PC-3 (cell line): ENCODE data around the gene CASP8AP2. TPM values are rescaled to one million over a fixed set of nuclear protein-coding genes. Genes with fewer than 3 reads are reported as not detected.

Experiments used
- ATAC-seq: fragments of 200-7000 bp; cut with Tn5 transposase; 2 replicates; pipeline ENCODE4 v1.9.1; 2020; ENCODE audit warnings: mild to moderate bottlenecking, moderate library complexity
- BruUV-seq: library from RNA; stranded (reverse); fragments of 400-500 nt; replicated peaks from 2 replicates; lab custom pipeline; 2021; lab: Mats Ljungman, UMichigan
- CTCF ChIA-PET: fragments of 300-600 bp; sonication (Branson Sonifier 250); formaldehyde crosslinking; loops from one replicate; lab custom pipeline; 2022; ENCODE audit warnings: antibody characterized with exemption; lab: Charles Lee
- POLR2A ChIA-PET: fragments of 300-600 bp; sonication (Branson Sonifier 250); formaldehyde crosslinking; loops from one replicate; lab custom pipeline; 2022; ENCODE audit warnings: antibody characterized with exemption; ENCODE audit not compliant: unreplicated experiment; lab: Charles Lee
- DNase-seq: peaks from one replicate; pipeline ENCODE4 v3.0.0-alpha.2; 2015
- H2AFZ ChIP-seq: fragments of 300-600 bp; sonication (generic); 2 replicates; pipeline ENCODE4 v1.6.0; 2016; ENCODE audit warnings: antibody characterized with exemption, low read length
- H3F3A ChIP-seq: fragments of 300-600 bp; sonication (generic); one replicate; pipeline ENCODE4 v1.6.0; 2017; ENCODE audit warnings: antibody characterized with exemption, low read length, control low read depth, mild to moderate bottlenecking; ENCODE audit not compliant: unreplicated experiment
- H3K27ac ChIP-seq: fragments of 300-600 bp; sonication (generic); 2 replicates; pipeline ENCODE4 v1.5.1; 2016; ENCODE audit warnings: mild to moderate bottlenecking, low read length
- H3K27me3 ChIP-seq: fragments of 300-600 bp; sonication (generic); 2 replicates; pipeline ENCODE4 v1.6.1; 2016; ENCODE audit warnings: low read length, mixed read lengths
- H3K36me3 ChIP-seq: fragments of 300-600 bp; sonication (generic); 2 replicates; pipeline ENCODE4 v1.6.1; 2016; ENCODE audit warnings: low read depth, mixed run types, low read length, mixed read lengths
- H3K4me1 ChIP-seq: fragments of 300-600 bp; sonication (generic); 2 replicates; pipeline ENCODE4 v1.5.1; 2016; ENCODE audit warnings: low read length; ENCODE audit not compliant: insufficient read depth
- H3K4me2 ChIP-seq: fragments of 300-600 bp; sonication (generic); 2 replicates; pipeline ENCODE4 v1.6.0; 2016; ENCODE audit warnings: low read length
- H3K4me3 ChIP-seq: fragments of 300-600 bp; sonication (generic); 2 replicates; pipeline ENCODE4 v1.5.1; 2016; ENCODE audit warnings: mild to moderate bottlenecking, low read length, mixed read lengths
- H3K79me2 ChIP-seq: fragments of 300-600 bp; sonication (generic); 2 replicates; pipeline ENCODE4 v1.6.1; 2017; ENCODE audit warnings: low read length, mixed read lengths
- H3K9ac ChIP-seq: fragments of 300-600 bp; sonication (generic); 2 replicates; pipeline ENCODE4 v1.6.0; 2016; ENCODE audit warnings: mild to moderate bottlenecking, low read length
- H3K9me2 ChIP-seq: fragments of 300-600 bp; sonication (generic); replicated peaks from 2 replicates; pipeline ENCODE4 v1.6.1; 2016; ENCODE audit warnings: mixed run types, low read length, mixed read lengths
- H3K9me3 ChIP-seq: fragments of 300-600 bp; sonication (generic); 2 replicates; pipeline ENCODE4 v1.6.1; 2016; ENCODE audit warnings: low read length, mixed read lengths
- H4K20me1 ChIP-seq: fragments of 300-600 bp; sonication (generic); 2 replicates; pipeline ENCODE4 v1.6.1; 2016; ENCODE audit warnings: low read length, mixed read lengths
- CTCF ChIP-seq: fragments of 300-600 bp; sonication (generic); conservative IDR thresholded peaks from 2 replicates; pipeline ENCODE4 v1.5.1; 2017; ENCODE audit warnings: antibody characterized with exemption, low read depth, mild to moderate bottlenecking, low read length
- EZH2 ChIP-seq: fragments of 300-600 bp; sonication (generic); IDR thresholded peaks from one replicate; pipeline ENCODE4 v1.6.1; 2017; ENCODE audit warnings: antibody characterized with exemption, mild to moderate bottlenecking, low read length; ENCODE audit not compliant: unreplicated experiment
- EZH2phosphoT487 ChIP-seq: fragments of 300-600 bp; sonication (generic); IDR thresholded peaks from 2 replicates; pipeline ENCODE4 v1.6.1; 2018; ENCODE audit warnings: mild to moderate bottlenecking, antibody characterized with exemption, low read length, borderline replicate concordance
- intact Hi-C: fragments of 100-400 bp; cut with micrococcal nuclease; formaldehyde crosslinking; loops from 2 replicates; pipeline ENCODE4 v1.9.0; 2023
- total RNA-seq: library from RNA; depleted of rRNA; stranded (reverse); fragments of >200 nt; gene quantifications from 2 replicates; pipeline ENCODE4 v1.2.3, GENCODE V29; 2014

The CASP8AP2 gene
- total RNA-seq, 1 experiment from 2014 or later = 6.6 TPM

DNA sequence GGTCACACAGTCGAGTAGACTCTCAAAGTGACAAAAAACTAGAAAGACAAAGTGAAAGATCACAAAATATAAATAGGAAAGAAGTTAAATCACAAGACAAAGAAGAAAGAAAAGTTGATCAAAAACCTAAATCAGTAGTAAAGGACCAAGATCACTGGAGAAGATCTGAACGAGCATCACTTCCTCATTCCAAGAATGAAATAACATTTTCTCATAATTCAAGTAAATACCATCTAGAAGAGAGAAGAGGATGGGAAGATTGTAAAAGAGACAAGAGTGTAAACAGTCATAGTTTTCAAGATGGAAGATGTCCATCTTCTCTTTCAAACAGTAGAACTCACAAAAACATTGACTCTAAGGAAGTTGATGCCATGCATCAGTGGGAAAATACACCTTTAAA, 33.0 kb downstream of the CASP8AP2 start:
- POLR2A ChIA-PET = no interaction called here

DNA sequence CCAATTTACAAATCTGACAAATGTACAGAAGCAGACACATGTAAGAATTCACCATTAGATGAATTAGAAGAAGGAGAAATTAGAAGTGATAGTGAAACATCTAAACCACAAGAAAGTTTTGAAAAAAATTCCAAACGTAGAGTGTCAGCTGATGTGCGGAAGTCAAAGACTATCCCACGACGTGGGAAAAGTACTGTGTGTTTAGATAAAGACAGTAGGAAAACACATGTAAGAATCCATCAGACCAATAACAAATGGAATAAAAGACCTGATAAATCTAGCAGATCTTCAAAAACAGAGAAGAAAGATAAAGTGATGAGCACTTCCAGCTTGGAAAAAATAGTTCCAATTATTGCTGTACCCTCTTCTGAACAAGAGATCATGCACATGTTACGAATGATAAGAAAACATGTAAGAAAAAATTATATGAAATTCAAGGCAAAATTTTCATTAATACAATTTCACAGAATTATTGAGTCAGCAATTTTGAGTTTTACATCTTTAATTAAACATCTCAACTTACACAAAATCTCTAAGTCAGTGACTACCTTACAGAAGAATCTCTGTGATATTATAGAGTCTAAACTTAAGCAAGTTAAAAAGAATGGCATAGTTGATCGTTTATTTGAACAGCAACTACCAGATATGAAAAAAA, 36.5 kb downstream of the CASP8AP2 start:
- POLR2A ChIA-PET = no interaction called here
- TF ChIP-seq EZH2phosphoT487 = no peak
- TF ChIP-seq CTCF = no peak
- no peak for TF ChIP-seq EZH2

More for the DNA sequence above, 33.0 kb downstream of the CASP8AP2 start:
- Histone ChIP-seq H3K27ac (no peak overlapping the region), H4K20me1 (no peaks in the 10 kb centered on the region), H3K27me3 (no peaks in the 10 kb centered on the region), H3K9me2 (no peaks in the 10 kb centered on the region), H3K4me1 (no peaks in the 10 kb centered on the region), H2AFZ (no peak overlapping the region), H3K9me3 (no peaks in the 10 kb centered on the region), H3K4me3 (no peak overlapping the region), H3K36me3 (peaks cover 28% of the 10 kb centered on the region), H3K9ac (no peak overlapping the region), H3K4me2 (no peak overlapping the region), H3K79me2 (no peaks in the 10 kb centered on the region), H3F3A (no peaks in the 10 kb centered on the region)
- intact Hi-C loops = no loop called here
- no peak for ATAC-seq
- CTCF ChIA-PET = no interaction called here
- no peak for TF ChIP-seq EZH2phosphoT487
- no peak for TF ChIP-seq CTCF
- no peak for TF ChIP-seq EZH2
- no TSS peak for BruUV-seq
- no peak for DNase-seq

DNA sequence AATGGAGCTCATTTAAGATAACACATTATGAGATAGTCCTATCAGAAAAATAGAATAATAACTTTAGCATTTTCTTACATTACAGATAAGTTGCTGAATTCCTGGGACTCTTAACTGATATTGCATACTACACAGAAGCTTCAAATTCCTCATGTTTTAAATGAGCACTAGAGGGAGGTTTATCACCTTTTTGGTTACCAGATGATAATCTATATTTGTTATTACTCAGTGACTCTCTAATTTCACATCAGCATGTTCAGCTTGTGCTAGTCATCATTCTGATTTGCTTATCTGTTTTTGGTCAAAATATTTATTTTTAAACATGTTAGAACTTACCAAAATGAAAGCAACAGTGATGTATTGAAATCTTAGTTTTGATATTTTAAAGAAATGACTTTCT, 44.0 kb downstream of the CASP8AP2 start:
- no TSS peak for BruUV-seq
- DNase-seq (no peak), ATAC-seq (no peak)
- TF ChIP-seq EZH2 = no peak
- TF ChIP-seq CTCF = no peak
- TF ChIP-seq EZH2phosphoT487 = no peak
- no peak overlapping the region for H3K27ac ChIP-seq
- H3K27me3 ChIP-seq = no peaks in the 10 kb centered on the region
- intact Hi-C loops = no loop called here
- H3K36me3 ChIP-seq = peaks cover 6% of the 10 kb centered on the region
- no peak overlapping the region for H2AFZ ChIP-seq
- no peaks in the 10 kb centered on the region for H3F3A ChIP-seq
- H3K4me3 ChIP-seq = no peak overlapping the region
- POLR2A ChIA-PET = no interaction called here
- H4K20me1 ChIP-seq = no peaks in the 10 kb centered on the region
- H3K9me2 ChIP-seq = no peaks in the 10 kb centered on the region
- H3K4me1 ChIP-seq = no peaks in the 10 kb centered on the region
- CTCF ChIA-PET = no interaction called here
- no peak overlapping the region for H3K4me2 ChIP-seq
- no peaks in the 10 kb centered on the region for H3K9me3 ChIP-seq
- H3K9ac ChIP-seq = no peak overlapping the region
- H3K79me2 ChIP-seq = no peaks in the 10 kb centered on the region

More for the DNA sequence above, 36.5 kb downstream of the CASP8AP2 start:
- no TSS peak for BruUV-seq
- Histone ChIP-seq H3K27ac (no peak overlapping the region), H3K4me2 (no peak overlapping the region), H3K9me3 (no peaks in the 10 kb centered on the region), H3K4me3 (no peak overlapping the region), H3K27me3 (no peaks in the 10 kb centered on the region), H2AFZ (no peak overlapping the region), H4K20me1 (no peaks in the 10 kb centered on the region), H3K9me2 (no peaks in the 10 kb centered on the region), H3K9ac (no peak overlapping the region), H3K79me2 (no peaks in the 10 kb centered on the region), H3K36me3 (peaks cover 24% of the 10 kb centered on the region), H3K4me1 (no peaks in the 10 kb centered on the region), H3F3A (no peaks in the 10 kb centered on the region)
- ATAC-seq (no peak), DNase-seq (no peak)
- CTCF ChIA-PET = no interaction called here
- intact Hi-C loops = no loop called here
